GM10847 (cell line): Measurements from ENCODE around the gene CDIPT.

Source experiments
- POLR2A ChIP-seq: IDR thresholded peaks from 2 replicates; pipeline ENCODE4 v1.6.1; 2011; ENCODE audit not compliant: insufficient read length; ENCODE audit errors: extremely low read depth

Gene CDIPT

GRCh38 chr16:29824589-29825144 is 38.4 kb downstream of the CDIPT start:
- no peak for TF ChIP-seq POLR2A

GRCh38 chr16:29821643-29822115 is 41.3 kb downstream of the CDIPT start:
- TF ChIP-seq POLR2A: no peak

DNA sequence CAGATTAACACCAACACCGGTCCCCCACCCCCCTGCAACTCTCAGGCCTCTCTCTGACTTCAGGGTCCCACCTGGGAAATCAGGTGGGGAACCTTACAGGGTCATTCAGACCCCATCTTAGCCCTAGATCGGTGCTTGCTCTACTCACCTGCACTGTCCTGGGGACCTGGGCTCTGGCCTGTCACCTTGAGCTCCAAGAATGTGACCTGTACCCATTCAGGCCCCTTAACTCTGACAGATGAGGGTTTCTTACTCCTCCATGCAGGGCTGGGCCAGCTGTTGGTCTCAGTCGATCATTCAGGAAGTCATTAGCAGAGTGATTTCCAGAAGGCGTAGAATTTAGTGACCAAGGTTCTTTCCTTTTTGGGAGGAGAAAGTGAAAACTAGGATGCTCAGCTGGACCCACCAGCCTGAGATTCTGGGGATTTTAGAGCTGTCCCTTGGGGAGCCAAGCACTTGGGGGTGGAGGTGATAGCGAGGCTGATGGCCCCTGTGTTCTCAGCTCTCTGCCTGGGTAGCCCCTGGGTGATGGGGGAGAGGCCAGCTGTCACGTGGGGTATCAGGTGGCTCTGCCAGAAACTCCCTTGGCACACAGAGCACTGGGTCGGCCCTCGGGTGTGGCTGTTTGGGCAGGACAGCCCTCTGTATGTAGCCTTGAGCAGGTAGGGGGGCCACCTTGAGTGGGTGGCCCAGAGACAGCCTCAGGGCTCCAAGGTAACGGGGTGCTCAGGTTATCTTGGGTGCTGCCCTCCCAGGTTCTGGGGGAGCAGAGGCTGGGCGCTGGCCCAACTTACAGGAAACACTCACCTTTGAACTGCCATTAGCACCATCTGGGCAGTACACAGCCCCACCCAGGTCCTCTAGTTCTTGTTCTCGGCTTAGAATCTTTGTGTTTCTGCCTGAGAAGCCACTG is 42.0 kb downstream of the CDIPT start:
- TF ChIP-seq POLR2A: peak; percentile 49

- TF ChIP-seq POLR2A: no peak
Observed at GRCh38 chr16:29820271-29820701, 42.7 kb downstream of the CDIPT start, which contains the start of gene MVP. Gene MVP, plus strand, starts transcription at chr16:29820462. Its CDS starts 10,088 bp downstream, at chr16:29830550.

- TF ChIP-seq POLR2A: no peak
Observed at GRCh38 chr16:29819506-29819905, 43.5 kb downstream of the CDIPT start.

DNA sequence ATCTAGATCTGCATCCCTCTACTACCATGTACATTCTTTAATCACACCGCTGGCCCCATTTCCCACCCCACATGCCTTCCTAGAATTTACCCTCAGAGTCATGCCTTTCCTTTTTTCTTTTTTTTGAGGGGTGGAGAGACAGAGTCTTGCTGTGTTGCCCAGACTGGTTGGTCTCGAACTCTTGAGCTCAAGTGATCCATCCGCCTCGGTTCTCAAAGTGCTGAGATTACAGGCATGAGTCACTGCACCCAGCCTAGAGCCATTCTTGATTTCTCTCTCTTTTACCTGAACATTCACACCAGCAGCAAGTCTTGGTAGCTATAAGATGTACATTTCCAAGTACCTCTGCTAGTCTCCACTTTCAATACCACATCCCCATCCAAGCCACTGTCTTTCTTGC is 44.9 kb downstream of the CDIPT start:
- TF ChIP-seq POLR2A: no peak

DNA sequence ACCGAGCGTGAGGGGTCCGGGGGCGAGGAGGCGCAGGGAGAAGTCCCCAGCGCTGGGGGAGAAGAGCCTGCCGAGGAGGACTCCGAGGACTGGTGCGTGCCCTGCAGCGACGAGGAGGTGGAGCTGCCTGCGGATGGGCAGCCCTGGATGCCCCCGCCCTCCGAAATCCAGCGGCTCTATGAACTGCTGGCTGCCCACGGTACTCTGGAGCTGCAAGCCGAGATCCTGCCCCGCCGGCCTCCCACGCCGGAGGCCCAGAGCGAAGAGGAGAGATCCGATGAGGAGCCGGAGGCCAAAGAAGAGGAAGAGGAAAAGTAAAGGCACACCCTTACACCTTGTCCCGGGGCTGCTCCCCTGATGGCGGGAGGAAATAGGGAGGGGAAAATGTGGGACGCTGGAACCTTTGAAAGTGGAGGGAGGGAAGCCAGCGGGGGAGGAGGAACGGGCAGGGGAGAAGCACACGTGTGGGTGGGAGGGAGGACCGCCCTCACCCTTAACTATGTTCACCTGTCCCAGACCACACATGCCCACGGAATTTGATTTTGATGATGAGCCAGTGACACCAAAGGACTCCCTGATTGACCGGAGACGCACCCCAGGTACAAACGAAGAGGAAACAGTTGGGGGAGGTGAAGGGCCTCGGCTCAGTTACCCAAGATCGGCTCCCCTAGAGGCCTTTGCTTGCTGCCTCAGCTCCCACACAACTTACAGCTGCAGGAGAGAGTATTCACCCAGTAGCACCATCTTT is 46.2 kb downstream of the CDIPT start:
- TF ChIP-seq POLR2A: no peak

- peak; percentile 88 for TF ChIP-seq POLR2A
Observed at GRCh38 chr16:29815793-29816693, 47.0 kb downstream of the CDIPT start, which contains the start of gene PAGR1. Gene PAGR1, plus strand, starts transcription at chr16:29816152. Its CDS starts 374 bp downstream, at chr16:29816526.

DNA sequence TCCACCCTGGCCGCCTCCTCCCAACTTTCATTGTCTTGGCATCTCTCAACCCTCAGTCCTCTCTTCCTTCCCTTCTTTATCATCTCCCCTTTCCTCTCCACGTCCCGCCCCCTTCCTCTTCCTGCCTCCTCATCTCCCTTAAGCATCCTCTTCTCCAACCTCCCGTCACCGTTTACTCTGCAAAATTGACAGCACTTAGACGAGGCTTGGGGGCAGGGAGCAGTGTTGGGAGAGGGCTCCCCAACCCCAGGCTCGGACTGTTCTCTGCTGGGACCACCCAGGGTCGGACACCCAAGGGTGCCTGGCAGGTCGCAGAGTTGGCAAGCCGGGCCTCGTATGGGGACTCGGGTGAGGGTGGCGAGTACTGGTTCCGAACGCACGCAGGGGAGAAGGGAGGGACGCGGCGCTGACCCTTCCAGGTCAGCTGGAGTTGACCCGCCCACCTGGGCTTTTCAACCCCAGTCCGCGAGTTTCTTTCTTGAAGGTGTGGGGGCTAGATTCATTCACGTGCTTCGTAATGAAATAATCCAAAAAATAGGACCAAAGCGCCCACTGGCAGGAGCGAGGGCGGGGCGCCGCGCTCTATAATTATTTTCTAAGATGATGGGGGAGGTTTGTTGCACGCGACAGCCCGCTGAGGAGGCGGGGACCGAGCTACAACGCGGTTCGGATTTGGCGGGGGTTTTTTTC is 47.8 kb downstream of the CDIPT start:
- no peak for TF ChIP-seq POLR2A

GRCh38 chr16:29814592-29814991 is 48.4 kb downstream of the CDIPT start:
- no peak for TF ChIP-seq POLR2A

DNA sequence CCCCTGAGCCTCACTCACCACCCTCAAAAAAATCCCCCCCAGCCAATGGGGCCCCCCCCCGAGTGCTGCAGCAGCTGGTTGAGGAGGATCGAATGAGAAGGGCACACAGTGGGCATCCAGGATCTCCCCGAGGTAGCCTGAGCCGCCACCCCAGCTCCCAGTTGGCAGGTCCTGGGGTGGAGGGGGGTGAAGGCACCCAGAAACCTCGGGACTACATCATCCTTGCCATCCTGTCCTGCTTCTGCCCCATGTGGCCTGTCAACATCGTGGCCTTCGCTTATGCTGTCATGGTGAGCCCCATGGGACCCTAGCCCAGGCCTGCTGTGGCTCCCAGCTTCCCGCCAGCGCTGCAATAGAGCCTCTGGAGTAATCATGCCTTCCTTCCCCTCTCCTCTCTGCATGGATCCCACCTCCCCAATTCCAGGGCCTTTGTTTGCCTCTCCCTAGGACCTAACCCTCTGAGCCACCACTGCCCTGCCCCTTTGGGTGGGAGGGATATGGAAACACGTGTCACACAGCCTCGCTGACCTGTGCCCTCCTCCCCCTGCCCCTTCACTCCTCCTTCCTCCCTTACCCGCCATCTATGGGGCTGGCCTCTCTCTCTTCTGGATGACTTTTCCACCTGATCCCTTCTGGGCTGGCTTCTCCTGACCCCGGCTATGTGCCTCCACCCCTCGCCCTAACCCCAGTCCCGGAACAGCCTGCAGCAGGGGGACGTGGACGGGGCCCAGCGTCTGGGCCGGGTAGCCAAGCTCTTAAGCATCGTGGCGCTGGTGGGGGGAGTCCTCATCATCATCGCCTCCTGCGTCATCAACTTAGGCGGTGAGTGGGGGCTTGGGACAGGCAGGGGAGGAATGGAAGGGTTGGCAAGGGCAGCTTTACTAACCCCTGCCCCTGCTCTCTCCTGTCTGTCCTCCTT is 49.1 kb downstream of the CDIPT start:
- no peak for TF ChIP-seq POLR2A

- no peak for TF ChIP-seq POLR2A
Observed at GRCh38 chr16:29812754-29813643, 50.0 kb downstream of the CDIPT start.
